Measurements from ENCODE around the gene AK5.

- TF ChIP-seq, protein P1, sequence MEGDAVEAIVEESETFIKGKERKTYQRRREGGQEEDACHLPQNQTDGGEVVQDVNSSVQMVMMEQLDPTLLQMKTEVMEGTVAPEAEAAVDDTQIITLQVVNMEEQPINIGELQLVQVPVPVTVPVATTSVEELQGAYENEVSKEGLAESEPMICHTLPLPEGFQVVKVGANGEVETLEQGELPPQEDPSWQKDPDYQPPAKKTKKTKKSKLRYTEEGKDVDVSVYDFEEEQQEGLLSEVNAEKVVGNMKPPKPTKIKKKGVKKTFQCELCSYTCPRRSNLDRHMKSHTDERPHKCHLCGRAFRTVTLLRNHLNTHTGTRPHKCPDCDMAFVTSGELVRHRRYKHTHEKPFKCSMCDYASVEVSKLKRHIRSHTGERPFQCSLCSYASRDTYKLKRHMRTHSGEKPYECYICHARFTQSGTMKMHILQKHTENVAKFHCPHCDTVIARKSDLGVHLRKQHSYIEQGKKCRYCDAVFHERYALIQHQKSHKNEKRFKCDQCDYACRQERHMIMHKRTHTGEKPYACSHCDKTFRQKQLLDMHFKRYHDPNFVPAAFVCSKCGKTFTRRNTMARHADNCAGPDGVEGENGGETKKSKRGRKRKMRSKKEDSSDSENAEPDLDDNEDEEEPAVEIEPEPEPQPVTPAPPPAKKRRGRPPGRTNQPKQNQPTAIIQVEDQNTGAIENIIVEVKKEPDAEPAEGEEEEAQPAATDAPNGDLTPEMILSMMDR (IDR thresholded peaks at IDR 0.05), result no peak
- no peak for TF ChIP-seq POLR2A (IDR thresholded peaks at IDR 0.05)
These were observed 257.8 kb downstream of the AK5 start for GRCh38 chr1:77539519-77540142.
